GM12878 (cell line): ENCODE data around the gene TMEM170B.

Experiments used
- CTCF ChIP-seq, 3 experiments: IDR thresholded peaks in 2 of 3; conservative IDR thresholded peaks in 1 of 3; 2 replicates each; pipeline ENCODE4 v1.5.1; 2011; ENCODE audit warnings: low read depth in 3 of 3, low read length in 3 of 3, mild to moderate bottlenecking in 3 of 3, control low read depth in 2 of 3, moderate library complexity in 2 of 3, inconsistent platforms in 1 of 3, mixed read lengths in 1 of 3; ENCODE audit not compliant: control insufficient read depth in 2 of 3, insufficient read depth in 1 of 3; ENCODE audit errors: extremely low read depth in 1 of 3
- DPF2 ChIP-seq: fragments of 450-650 bp; IDR thresholded peaks from 2 replicates; pipeline ENCODE4 v1.6.1; 2017; ENCODE audit warnings: mild to moderate bottlenecking
- EP300 ChIP-seq, 2 experiments: fragments of 150-350 bp in 1 of 2; IDR thresholded peaks; 2 replicates each; pipeline ENCODE4 v1.6.1; 2011 to 2012; ENCODE audit warnings: low read depth in 2 of 2, low read length in 2 of 2, borderline replicate concordance in 1 of 2, improper control_type of control experiment in 1 of 2, inconsistent platforms in 1 of 2; ENCODE audit not compliant: control insufficient read depth in 1 of 2
- REST ChIP-seq: IDR thresholded peaks from 2 replicates; pipeline ENCODE4 v1.6.1; 2012; ENCODE audit warnings: mild to moderate bottlenecking, low read depth, low read length

GRCh38 chr6:11491596-11492463 is 45.7 kb upstream of the TMEM170B start:
- TF ChIP-seq EP300 (IDR thresholded peaks at IDR 0.05; ENCODE audit: borderline replicate concordance in 1 of 2, control insufficient read depth in 1 of 2, low read depth in 2 of 2, low read length in 2 of 2) (no peak), DPF2 (peak; percentile 8; the same call in 1 of the 2 replicates), REST (no peak), CTCF (IDR thresholded peaks at IDR 0.05 in 2 of 3, conservative IDR thresholded peaks at IDR 0.05 in 1 of 3; ENCODE audit: control insufficient read depth in 2 of 3, extremely low read depth in 1 of 3, insufficient read depth in 1 of 3, low read depth in 3 of 3, low read length in 3 of 3) (no peak)
